Upper lobe of left lung (tissue), 6 donors: Measurements from ENCODE around the gene FBRSL1. TPM values are rescaled to one million over a fixed set of nuclear protein-coding genes. Genes with fewer than 3 reads are reported as not detected.
A peak's percentile ranks its signal among the peaks of the same experiment; 100 is the strongest.

Source experiments
- ATAC-seq, 2 donors: fragments of 200-7000 bp; cut with Tn5 transposase; one replicate each; pipeline ENCODE4 v1.9.1; 2022; ENCODE audit warnings: mild to moderate bottlenecking in 2 of 2, moderate library complexity in 2 of 2; ENCODE audit not compliant: low FRiP score in 2 of 2
- DNase-seq, 2 donors: peaks; one replicate each; pipeline ENCODE4 v3.0.0-alpha.2; 2019 to 2020
- H3K27ac ChIP-seq, 4 donors: fragments of 200-600 bp; sonication (generic); one replicate each; pipeline ENCODE4 v1.5.1; 2016 to 2019
- H3K27me3 ChIP-seq, 4 donors: fragments of 200-600 bp; sonication (generic); one replicate each; pipeline ENCODE4 v1.5.1; 2017 to 2019
- H3K36me3 ChIP-seq, 4 donors: fragments of 200-600 bp; sonication (generic); one replicate each; pipeline ENCODE4 v1.5.1; 2016 to 2019
- H3K4me1 ChIP-seq, 4 donors: fragments of 200-600 bp; sonication (generic); one replicate each; pipeline ENCODE4 v1.5.1; 2018 to 2019
- H3K4me3 ChIP-seq, 4 donors: fragments of 200-600 bp; sonication (generic); one replicate each; pipeline ENCODE4 v1.5.1; 2017 to 2019; ENCODE audit warnings: mild to moderate bottlenecking in 2 of 4, moderate library complexity in 1 of 4
- H3K9me3 ChIP-seq, 4 donors: fragments of 200-600 bp; sonication (generic); one replicate each; pipeline ENCODE4 v1.5.1; 2018 to 2019
- EP300 ChIP-seq, 4 donors: sonication (generic); formaldehyde crosslinking; IDR thresholded peaks; one replicate each; pipeline ENCODE4 v1.5.1; 2017; ENCODE audit warnings: antibody characterized with exemption in 4 of 4, control low read depth in 2 of 4
- POLR2A ChIP-seq, 4 donors: fragments of 450-650 bp; IDR thresholded peaks; one replicate each; pipeline ENCODE4 v1.5.1; 2016 to 2017; ENCODE audit warnings: antibody characterized with exemption in 4 of 4, mild to moderate bottlenecking in 2 of 4
- POLR2AphosphoS5 ChIP-seq, 2 donors: sonication (generic); formaldehyde crosslinking; IDR thresholded peaks; one replicate each; pipeline ENCODE4 v1.5.1; 2017; ENCODE audit warnings: antibody characterized with exemption in 2 of 2
- WGBS, 2 donors: methylation state at CpG; one replicate each; pipeline ENCODE4 v1.1.5; 2017 to 2018; 5-methylcytosine and 5-hydroxymethylcytosine counted together
- total RNA-seq, 6 donors: library from RNA; depleted of rRNA in 4 of 6; stranded (reverse); fragments of >200 nt in 4 of 6; gene quantifications; one replicate each; pipeline versions ENCODE4 v1.1.0 to v1.2.1, GENCODE V29; 2016 to 2021
- TF ChIP-seq, protein P1 (sequence below), 6 experiments: fragments of 450-650 bp in 4 of 6; fragments of 200-600 bp in 2 of 6; sonication (generic) in 2 of 6; IDR thresholded peaks; one replicate each; pipeline ENCODE4 v1.5.1; 2016 to 2019; ENCODE audit warnings: antibody characterized with exemption in 6 of 6
- donor health status: DM: no; HTN: no; CAD: no; lungs with moderate emphysema.
- donor health status: DM: no; HTN: yes; CAD: no; lungs with severe emphysema.

Gene FBRSL1
- total RNA-seq, 6 donors from 2014 or later: 16.0 to 53.0 (median 44.1) TPM

DNA sequence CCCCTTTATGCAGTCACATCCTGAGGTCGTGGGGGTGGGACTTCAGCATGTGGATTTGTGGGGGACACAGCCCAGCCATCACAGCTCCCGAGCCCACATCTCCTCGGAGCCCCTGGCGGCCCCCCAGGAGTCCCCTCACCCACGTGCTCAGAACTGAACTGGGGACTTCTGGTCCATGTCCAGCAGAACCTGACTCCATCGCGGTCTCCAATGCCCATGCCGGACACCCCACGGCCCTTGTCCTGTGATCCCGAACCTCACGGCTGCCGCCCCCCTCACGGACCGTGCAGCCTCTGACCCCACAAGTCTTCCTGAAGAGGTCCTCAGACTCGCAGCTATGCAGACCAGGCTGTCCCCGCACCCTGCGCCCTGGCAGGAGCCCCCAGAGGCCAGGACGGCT lies 13.5 kb upstream of the FBRSL1 start:
- no peak for TF ChIP-seq POLR2A (IDR thresholded peaks at IDR 0.05)
- TF ChIP-seq POLR2AphosphoS5 (IDR thresholded peaks at IDR 0.05): no peak
- TF ChIP-seq, protein P1, sequence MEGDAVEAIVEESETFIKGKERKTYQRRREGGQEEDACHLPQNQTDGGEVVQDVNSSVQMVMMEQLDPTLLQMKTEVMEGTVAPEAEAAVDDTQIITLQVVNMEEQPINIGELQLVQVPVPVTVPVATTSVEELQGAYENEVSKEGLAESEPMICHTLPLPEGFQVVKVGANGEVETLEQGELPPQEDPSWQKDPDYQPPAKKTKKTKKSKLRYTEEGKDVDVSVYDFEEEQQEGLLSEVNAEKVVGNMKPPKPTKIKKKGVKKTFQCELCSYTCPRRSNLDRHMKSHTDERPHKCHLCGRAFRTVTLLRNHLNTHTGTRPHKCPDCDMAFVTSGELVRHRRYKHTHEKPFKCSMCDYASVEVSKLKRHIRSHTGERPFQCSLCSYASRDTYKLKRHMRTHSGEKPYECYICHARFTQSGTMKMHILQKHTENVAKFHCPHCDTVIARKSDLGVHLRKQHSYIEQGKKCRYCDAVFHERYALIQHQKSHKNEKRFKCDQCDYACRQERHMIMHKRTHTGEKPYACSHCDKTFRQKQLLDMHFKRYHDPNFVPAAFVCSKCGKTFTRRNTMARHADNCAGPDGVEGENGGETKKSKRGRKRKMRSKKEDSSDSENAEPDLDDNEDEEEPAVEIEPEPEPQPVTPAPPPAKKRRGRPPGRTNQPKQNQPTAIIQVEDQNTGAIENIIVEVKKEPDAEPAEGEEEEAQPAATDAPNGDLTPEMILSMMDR (IDR thresholded peaks at IDR 0.05): no peak
- no peak for TF ChIP-seq EP300 (IDR thresholded peaks at IDR 0.05)
- H3K4me1 ChIP-seq: peaks cover 0 to 7% (median 3%) of the 10 kb centered on the region in 4 donors
- ATAC-seq: peak in 1 of 2 donors; percentile 6
- H3K4me3 ChIP-seq: no peak overlapping the region
- H3K36me3 ChIP-seq: no peaks in the 10 kb centered on the region
- H3K27me3 ChIP-seq: no peaks in the 10 kb centered on the region
- WGBS, 2 donors: 78 to 82% methylated on average over 15 to 18 of the region's 18 CpGs
- no peak overlapping the region for H3K27ac ChIP-seq
- peak in 1 of 2 donors; percentile 82 for DNase-seq
- H3K9me3 ChIP-seq: no peaks in the 10 kb centered on the region

DNA sequence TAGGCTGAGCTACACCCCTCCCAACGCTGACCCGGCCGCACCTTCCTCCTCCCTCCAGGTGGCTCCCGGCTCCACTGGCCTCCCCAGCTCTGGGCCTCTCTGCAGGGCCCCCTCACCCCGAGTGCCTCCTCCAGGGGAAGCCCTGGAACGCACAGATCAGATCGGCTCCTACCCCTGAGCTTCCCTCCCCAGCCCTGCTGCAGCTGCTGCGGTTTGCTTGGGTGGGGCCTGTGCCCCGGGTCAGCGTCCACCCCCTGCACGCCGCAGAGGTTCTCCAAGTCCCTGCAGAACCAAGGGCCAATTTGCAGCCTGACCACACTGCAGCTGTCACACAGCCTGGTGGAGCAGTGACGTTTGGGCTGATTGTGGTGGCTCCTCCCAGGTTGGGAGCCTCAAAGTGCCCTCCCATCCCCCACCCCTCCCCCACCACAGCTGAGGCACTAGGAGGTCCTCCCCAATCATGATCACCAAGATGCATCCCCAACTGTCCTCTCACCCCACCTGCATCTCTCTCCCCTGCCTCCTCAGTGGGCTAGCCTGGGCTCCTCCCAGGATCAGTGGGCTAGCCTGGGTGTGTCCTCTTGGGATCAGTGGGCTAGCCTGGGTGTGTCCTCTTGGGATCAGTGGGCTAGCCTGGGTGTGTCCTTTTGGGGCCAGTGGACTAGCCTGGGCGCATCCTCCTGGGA lies 12.8 kb upstream of the FBRSL1 start:
- H3K4me3 ChIP-seq: no peak overlapping the region
- H3K27me3 ChIP-seq: no peaks in the 10 kb centered on the region
- no peaks in the 10 kb centered on the region for H3K9me3 ChIP-seq
- peak in 1 of 2 donors; percentile 57 for ATAC-seq
- no peak for TF ChIP-seq EP300 (IDR thresholded peaks at IDR 0.05)
- no peak for TF ChIP-seq POLR2AphosphoS5 (IDR thresholded peaks at IDR 0.05)
- no peak for TF ChIP-seq POLR2A (IDR thresholded peaks at IDR 0.05)
- TF ChIP-seq, protein P1 (IDR thresholded peaks at IDR 0.05): no peak
- H3K36me3 ChIP-seq: no peaks in the 10 kb centered on the region
- peak in 1 of 2 donors; percentile 77 for DNase-seq
- 67 to 68% methylated on average over 4 to 14 of the region's 14 CpGs for WGBS, 2 donors
- no peak overlapping the region for H3K27ac ChIP-seq
- peaks cover 0 to 7% (median 3%) of the 10 kb centered on the region in 4 donors for H3K4me1 ChIP-seq

DNA sequence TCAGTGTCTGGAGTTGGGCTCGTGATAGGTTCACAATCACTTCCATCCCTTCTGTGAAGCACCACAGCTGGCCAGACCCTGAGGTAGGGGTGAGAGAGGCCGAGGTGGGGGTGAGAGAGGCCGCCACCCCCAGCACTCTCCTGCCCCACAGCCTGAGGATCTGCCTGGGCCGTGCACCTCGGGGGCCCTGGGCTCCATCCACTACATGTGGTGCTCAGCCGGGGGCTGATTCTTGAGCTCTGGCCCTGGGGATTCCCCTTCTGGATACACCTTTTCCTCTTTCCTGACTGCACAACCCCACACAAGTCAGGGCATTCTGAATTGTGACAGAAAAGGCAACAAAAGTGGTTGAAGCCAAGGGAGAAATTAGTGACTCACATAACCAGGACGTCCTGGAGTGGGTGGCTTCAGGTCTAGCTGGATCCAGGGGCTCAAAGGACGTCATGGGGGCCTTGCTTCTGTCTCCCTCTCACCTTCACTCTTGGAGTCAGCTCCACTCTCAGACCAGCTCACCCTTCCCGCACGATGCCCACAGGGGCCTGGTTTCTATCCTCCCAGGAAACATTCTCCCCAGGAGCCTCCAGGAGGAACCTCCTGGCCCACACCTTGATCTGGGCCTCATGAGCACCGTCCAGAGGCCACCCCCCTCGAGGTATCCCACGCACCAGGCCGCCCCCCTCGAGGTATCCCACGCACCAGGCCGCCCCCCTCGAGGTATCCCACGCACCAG lies 12.1 kb upstream of the FBRSL1 start:
- peaks cover 0 to 7% (median 3%) of the 10 kb centered on the region in 4 donors for H3K4me1 ChIP-seq
- H3K36me3 ChIP-seq: no peaks in the 10 kb centered on the region
- TF ChIP-seq POLR2A (IDR thresholded peaks at IDR 0.05) (no peak), EP300 (IDR thresholded peaks at IDR 0.05) (no peak), POLR2AphosphoS5 (IDR thresholded peaks at IDR 0.05) (no peak)
- TF ChIP-seq, protein P1 (IDR thresholded peaks at IDR 0.05): no peak
- no peak for DNase-seq
- H3K9me3 ChIP-seq: no peaks in the 10 kb centered on the region
- no peak for ATAC-seq
- H3K4me3 ChIP-seq: no peak overlapping the region
- no peaks in the 10 kb centered on the region for H3K27me3 ChIP-seq
- H3K27ac ChIP-seq: no peak overlapping the region
- 68 to 77% methylated on average over 9 to 18 of the region's 19 CpGs for WGBS, 2 donors

DNA sequence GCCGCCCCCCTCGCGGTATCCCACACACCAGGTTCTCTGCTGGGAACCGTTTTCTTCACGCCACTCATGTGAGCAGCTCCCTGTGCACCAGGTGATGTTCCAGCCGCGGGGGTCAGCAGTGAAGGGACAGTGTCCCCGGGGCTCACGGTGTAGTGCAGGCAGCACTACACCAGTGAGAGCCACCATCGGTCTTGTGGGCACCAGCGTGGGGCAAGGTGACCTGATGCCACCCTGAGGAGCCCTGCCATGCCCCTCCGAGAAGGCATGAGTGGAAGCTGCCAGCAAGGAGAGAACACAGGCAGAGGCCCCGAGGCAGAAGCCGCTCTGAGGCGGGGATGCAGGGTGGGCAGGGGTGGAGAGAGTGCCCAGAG lies 11.5 kb upstream of the FBRSL1 start:
- TF ChIP-seq POLR2A (IDR thresholded peaks at IDR 0.05) (no peak), POLR2AphosphoS5 (IDR thresholded peaks at IDR 0.05) (no peak), EP300 (IDR thresholded peaks at IDR 0.05) (no peak)
- TF ChIP-seq, protein P1 (IDR thresholded peaks at IDR 0.05): no peak
- Histone ChIP-seq H3K36me3 (no peaks in the 10 kb centered on the region), H3K9me3 (no peaks in the 10 kb centered on the region), H3K4me3 (no peak overlapping the region), H3K27ac (no peak overlapping the region), H3K27me3 (no peaks in the 10 kb centered on the region), H3K4me1 (peaks cover 0 to 7% (median 3%) of the 10 kb centered on the region in 4 donors)
- WGBS, 2 donors: 91 to 93% methylated on average over 3 to 15 of the region's 15 CpGs
- DNase-seq (peak in 1 of 2 donors; percentile 66), ATAC-seq (no peak)
